Activated T-cell treated with anti-CD3 and anti-CD28 coated beads, Interleukin-2, amount 50 U/mL, for 72 hours (primary cell): Measurements from ENCODE around the gene PAQR4. TPM values are rescaled to one million over a fixed set of nuclear protein-coding genes. Genes with fewer than 3 reads are reported as not detected.

Source experiments
- ATAC-seq, 2 donors: fragments of 150-1000 bp; cut with Tn5 transposase; replicated peaks in 1 of 2; 2 replicates each; pipeline ENCODE4 v1.10.0; 2021; ENCODE audit warnings: moderate library complexity in 2 of 2, mild to moderate bottlenecking in 1 of 2
- DNase-seq, 2 donors: peaks; one replicate each; pipeline ENCODE4 v3.0.0; 2021 to 2022; ENCODE audit warnings: mixed read lengths in 1 of 2
- H3K27ac Mint-ChIP-seq: one replicate; pipeline ENCODE4 v1.8.0; 2022; ENCODE audit warnings: mild to moderate bottlenecking, moderate library complexity, mixed read lengths
- H3K27me3 Mint-ChIP-seq: one replicate; pipeline ENCODE4 v1.8.0; 2022; ENCODE audit warnings: low read depth, mixed read lengths
- H3K36me3 Mint-ChIP-seq, 2 donors: one replicate each; pipeline ENCODE4 v1.8.0; 2022; ENCODE audit warnings: mixed read lengths in 2 of 2, mild to moderate bottlenecking in 1 of 2; ENCODE audit not compliant: insufficient read depth in 2 of 2
- H3K4me1 Mint-ChIP-seq: one replicate; pipeline ENCODE4 v1.8.0; 2022; ENCODE audit warnings: low read depth, mixed read lengths
- H3K4me3 Mint-ChIP-seq, 2 donors: one replicate each; pipeline ENCODE4 v1.8.0; 2022; ENCODE audit warnings: mild to moderate bottlenecking in 2 of 2, mixed read lengths in 2 of 2, moderate library complexity in 2 of 2
- H3K9me3 Mint-ChIP-seq, 2 donors: one replicate each; pipeline ENCODE4 v1.8.0; 2022; ENCODE audit warnings: mixed read lengths in 2 of 2
- total RNA-seq, 2 donors: library from RNA; stranded (reverse); gene quantifications; one replicate each; pipeline ENCODE4 v1.2.3, GENCODE V29; 2022

PAQR4 gene
- total RNA-seq, 2 donors from 2014 or later = 31.9 to 40.0 TPM

DNA sequence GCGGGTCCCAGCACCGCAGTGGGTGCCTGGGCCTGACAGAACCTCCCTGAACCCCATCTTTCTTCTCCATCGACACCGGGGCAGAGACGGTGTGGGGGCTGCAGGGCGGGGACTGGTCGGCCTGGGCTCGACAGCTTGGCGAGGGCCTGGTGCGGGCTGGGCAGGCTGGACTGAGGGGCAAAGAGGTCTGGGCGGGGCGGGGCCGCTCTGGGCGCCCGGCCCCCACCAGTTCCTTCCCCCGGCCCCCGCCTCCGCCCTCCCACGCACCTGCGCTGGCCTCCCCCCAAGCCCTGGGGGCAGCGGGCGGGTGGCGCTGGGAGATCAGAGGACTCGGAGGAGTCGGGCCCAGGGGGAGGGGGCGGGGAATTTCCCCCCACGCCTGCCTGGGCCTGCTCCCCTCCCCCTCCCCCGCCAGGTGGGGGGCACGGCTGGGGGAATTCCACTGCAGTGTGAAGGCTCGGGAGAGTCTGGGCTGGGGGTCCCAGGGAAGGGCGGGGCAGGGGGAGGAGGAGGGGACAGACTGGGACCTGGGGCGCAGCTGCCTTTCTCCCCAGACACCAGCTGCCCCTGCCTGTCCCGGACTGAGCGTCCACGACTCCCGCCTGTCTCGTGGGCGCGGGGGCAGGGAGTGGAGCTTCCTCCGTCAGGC, 6.0 kb upstream of the PAQR4 start:
- DNase-seq (no peak), ATAC-seq (no peak)
- Mint-ChIP-seq H3K4me3 (peak overlapping the region; percentile 93), H3K36me3 (peaks cover 0 to 2% of the 10 kb centered on the region in 2 donors), H3K9me3 (no peaks in the 10 kb centered on the region), H3K27ac (no peak overlapping the region), H3K27me3 (peaks cover 33% of the 10 kb centered on the region), H3K4me1 (peaks cover 15% of the 10 kb centered on the region)

DNA sequence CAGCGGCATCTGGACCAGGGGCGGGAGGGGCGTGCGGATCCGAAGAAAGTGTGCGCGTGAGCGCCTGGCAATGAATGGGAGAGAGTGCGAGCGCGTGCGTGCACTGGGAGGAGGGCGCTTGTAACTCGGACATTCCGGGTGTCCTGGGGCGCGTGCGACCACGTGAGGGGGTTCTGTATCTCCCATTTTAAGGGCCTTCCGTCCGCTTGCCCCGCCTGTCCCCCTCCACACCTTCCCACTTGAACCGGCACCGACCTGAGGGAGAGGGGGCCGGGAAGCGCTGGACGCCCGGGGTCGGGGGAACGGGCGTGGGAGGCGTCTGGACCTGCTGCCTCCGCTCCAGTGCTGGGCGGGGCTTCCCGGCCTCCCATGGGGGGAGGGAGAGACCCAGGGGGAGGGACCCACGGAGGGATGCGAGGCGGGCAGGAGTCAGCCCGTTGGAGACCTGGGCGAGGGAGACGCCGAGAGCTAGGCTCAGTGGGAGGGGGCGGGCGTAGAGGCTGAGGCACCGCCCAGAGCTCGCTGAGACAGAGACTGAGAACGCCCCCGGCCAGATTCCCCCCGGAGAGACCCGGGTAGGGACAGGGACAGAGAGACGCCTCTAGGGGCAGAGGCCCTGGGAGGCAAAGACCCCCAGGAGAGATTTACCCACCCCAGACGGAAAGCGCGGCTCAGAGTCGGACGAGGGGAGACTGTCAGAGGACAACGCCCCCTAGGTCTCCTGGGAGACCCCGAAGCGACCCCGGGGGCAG, 5.2 kb upstream of the PAQR4 start, which contains the start of gene KREMEN2:
KREMEN2 (plus strand) TSS at position 553 of the 752 bp plus-strand sequence. CDS start 246 bp downstream, outside the sequence.
- Mint-ChIP-seq H3K27ac (no peak within 1 kb of the TSS), H3K4me1 (peaks cover 21% of the 10 kb centered on the region), H3K36me3 (peaks cover 0 to 2% of the 10 kb centered on the region in 2 donors), H3K9me3 (no peaks in the 10 kb centered on the region), H3K27me3 (peaks cover 37% of the 10 kb centered on the region), H3K4me3 (peak within 1 kb of the TSS; percentile 93)
- DNase-seq (peak in 1 of 2 donors; percentile 62), ATAC-seq (peak; percentile 10 to 11)

- Mint-ChIP-seq H3K4me1 (peaks cover 21% of the 10 kb centered on the region), H3K27ac (no peak overlapping the region), H3K4me3 (peak overlapping the region; percentile 93), H3K27me3 (peaks cover 37% of the 10 kb centered on the region), H3K9me3 (no peaks in the 10 kb centered on the region), H3K36me3 (peaks cover 0 to 2% of the 10 kb centered on the region in 2 donors)
- DNase-seq (peak; percentile 71 to 81), ATAC-seq (peak; percentile 28 to 29)
Observed at GRCh38 chr16:2964475-2965336, 4.4 kb upstream of the PAQR4 start.

DNA sequence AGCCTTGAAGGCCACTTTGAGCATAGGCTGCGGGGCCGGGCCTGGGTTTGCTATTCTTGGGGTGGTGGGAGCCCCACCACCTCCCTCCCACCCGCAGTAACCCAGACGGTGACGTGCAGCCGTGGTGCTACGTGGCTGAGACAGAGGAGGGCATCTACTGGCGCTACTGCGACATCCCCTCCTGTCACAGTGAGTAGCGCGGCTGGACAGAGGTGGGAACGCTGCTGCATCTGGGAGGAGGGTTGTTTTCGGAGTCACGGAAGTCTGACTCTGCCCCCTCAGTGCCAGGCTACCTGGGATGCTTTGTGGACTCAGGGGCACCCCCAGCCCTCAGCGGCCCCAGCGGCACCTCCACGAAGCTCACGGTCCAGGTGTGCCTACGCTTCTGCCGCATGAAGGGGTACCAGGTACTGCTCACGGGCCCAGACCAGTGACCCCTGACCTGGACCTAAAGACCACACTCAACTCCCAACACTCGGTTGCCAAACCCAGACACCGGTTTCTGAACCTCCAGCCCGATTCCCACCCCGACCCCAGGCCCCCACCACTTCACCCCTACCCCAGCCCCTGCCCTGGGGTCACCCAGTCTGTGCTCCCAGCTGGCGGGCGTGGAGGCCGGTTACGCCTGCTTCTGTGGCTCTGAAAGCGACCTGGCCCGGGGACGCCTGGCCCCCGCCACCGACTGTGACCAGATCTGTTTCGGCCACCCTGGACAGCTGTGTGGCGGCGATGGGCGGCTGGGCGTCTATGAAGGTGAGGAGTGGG, 2.9 kb upstream of the PAQR4 start:
- H3K9me3 Mint-ChIP-seq = no peaks in the 10 kb centered on the region
- DNase-seq (no peak), ATAC-seq (no peak)
- peaks cover 0 to 2% of the 10 kb centered on the region in 2 donors for H3K36me3 Mint-ChIP-seq
- H3K4me1 Mint-ChIP-seq = peaks cover 32% of the 10 kb centered on the region
- no peak overlapping the region for H3K4me3 Mint-ChIP-seq
- peaks cover 32% of the 10 kb centered on the region for H3K27me3 Mint-ChIP-seq
- H3K27ac Mint-ChIP-seq = no peak overlapping the region

- Mint-ChIP-seq H3K27me3 (peaks cover 29% of the 10 kb centered on the region), H3K9me3 (no peaks in the 10 kb centered on the region), H3K27ac (no peak overlapping the region), H3K36me3 (peaks cover 0 to 2% of the 10 kb centered on the region in 2 donors), H3K4me1 (peaks cover 32% of the 10 kb centered on the region), H3K4me3 (no peak overlapping the region)
- ATAC-seq = no peak
- DNase-seq = peak in 1 of 2 donors; percentile 31
Observed at GRCh38 chr16:2966808-2967191, 2.3 kb upstream of the PAQR4 start.

DNA sequence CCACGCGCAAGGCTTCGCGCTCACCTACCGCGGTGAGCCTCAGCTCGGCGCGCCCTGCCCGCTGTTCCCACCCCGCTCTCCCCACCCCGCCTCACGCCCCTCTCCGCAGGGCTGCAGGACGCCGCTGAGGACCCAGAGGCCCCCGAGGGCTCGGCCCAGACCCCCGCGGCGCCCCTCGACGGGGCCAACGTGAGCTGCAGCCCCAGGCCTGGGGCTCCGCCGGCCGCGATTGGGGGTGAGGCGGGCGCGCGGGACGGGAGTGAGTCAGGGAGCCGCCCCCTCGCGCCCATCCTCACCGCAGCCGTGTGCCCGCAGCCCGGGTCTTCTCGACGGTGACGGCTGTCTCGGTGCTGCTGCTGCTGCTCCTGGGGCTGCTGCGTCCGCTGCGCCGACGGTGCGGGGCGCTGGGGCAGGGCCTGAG, 1.9 kb upstream of the PAQR4 start:
- Mint-ChIP-seq H3K9me3 (no peaks in the 10 kb centered on the region), H3K36me3 (peaks cover 3 to 6% of the 10 kb centered on the region in 2 donors), H3K4me1 (peaks cover 36% of the 10 kb centered on the region), H3K4me3 (peak overlapping the region in 1 of 2 donors; percentile 46), H3K27ac (no peak overlapping the region), H3K27me3 (peaks cover 26% of the 10 kb centered on the region)
- DNase-seq (peak in 1 of 2 donors; percentile 43), ATAC-seq (no peak)

DNA sequence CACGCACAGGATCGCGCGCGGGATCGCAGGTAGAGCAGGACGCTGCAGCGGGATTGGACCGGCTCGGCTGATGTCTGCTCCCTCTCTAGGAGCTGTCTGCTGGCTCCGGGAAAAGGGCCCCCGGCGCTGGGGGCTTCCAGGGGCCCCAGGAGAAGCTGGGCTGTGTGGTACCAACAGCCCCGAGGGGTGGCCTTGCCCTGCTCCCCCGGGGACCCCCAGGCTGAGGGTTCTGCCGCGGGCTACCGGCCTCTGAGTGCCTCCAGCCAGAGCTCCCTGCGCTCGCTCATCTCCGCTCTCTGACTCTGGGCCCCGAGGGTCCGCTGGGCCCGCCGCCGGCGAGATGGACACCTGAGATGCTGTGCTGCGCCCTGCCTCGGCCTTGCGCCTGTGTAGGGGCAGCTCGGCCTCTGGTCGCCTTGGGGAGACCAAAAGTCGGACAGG, 1.4 kb upstream of the PAQR4 start:
- peaks cover 26% of the 10 kb centered on the region for H3K27me3 Mint-ChIP-seq
- H3K27ac Mint-ChIP-seq = no peak overlapping the region
- peaks cover 37% of the 10 kb centered on the region for H3K4me1 Mint-ChIP-seq
- no peaks in the 10 kb centered on the region for H3K9me3 Mint-ChIP-seq
- H3K4me3 Mint-ChIP-seq = peak overlapping the region; percentile 69 to 82
- DNase-seq (no peak), ATAC-seq (no peak)
- peaks cover 3 to 9% of the 10 kb centered on the region in 2 donors for H3K36me3 Mint-ChIP-seq

DNA sequence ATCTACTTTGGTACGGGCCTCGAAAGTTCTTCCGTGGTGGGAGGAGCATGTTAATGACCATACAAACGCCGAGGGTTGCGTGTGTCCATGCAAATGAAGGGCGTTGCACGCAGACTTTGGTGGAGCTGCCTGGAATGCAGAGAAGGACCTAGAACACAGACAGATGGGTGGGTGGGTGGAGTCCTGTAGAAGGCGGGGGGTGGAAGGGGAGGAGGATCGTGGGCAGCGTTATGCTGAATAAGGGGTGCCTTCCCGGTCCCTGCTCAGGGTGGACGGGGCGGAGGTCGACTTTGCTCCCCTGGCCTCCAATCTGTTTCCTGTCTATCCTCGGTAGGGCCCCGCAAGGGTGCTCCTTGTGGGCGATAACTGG, 795 bp upstream of the PAQR4 start:
- peak overlapping the region; percentile 69 to 82 for H3K4me3 Mint-ChIP-seq
- H3K27ac Mint-ChIP-seq = no peak overlapping the region
- ATAC-seq (no peak), DNase-seq (no peak)
- H3K27me3 Mint-ChIP-seq = peaks cover 26% of the 10 kb centered on the region
- H3K4me1 Mint-ChIP-seq = peaks cover 37% of the 10 kb centered on the region
- no peaks in the 10 kb centered on the region for H3K9me3 Mint-ChIP-seq
- peaks cover 3 to 10% of the 10 kb centered on the region in 2 donors for H3K36me3 Mint-ChIP-seq

GRCh38 chr16:2969545-2970521, 685 bp downstream of the PAQR4 start:
- DNase-seq (peak; percentile 90 to 91), ATAC-seq (peak; percentile 73 to 74)
- Mint-ChIP-seq H3K27me3 (peaks cover 19% of the 10 kb centered on the region), H3K9me3 (no peaks in the 10 kb centered on the region), H3K4me1 (peaks cover 26% of the 10 kb centered on the region), H3K4me3 (peak overlapping the region; percentile 82 to 86), H3K36me3 (peaks cover 3 to 10% of the 10 kb centered on the region in 2 donors), H3K27ac (no peak overlapping the region)

- H3K4me1 Mint-ChIP-seq = peaks cover 26% of the 10 kb centered on the region
Observed at GRCh38 chr16:2970563-2970962, 1.4 kb downstream of the PAQR4 start.

GRCh38 chr16:2971134-2971984, 2.2 kb downstream of the PAQR4 start:
- Mint-ChIP-seq H3K27ac (no peak overlapping the region), H3K27me3 (peaks cover 10% of the 10 kb centered on the region), H3K36me3 (peaks cover 3 to 10% of the 10 kb centered on the region in 2 donors), H3K4me3 (peak overlapping the region; percentile 82 to 86), H3K9me3 (no peaks in the 10 kb centered on the region), H3K4me1 (peaks cover 26% of the 10 kb centered on the region)
- DNase-seq = no peak
- ATAC-seq = no peak

More at GRCh38 chr16:2970563-2970962, 1.4 kb downstream of the PAQR4 start:
- peaks cover 15% of the 10 kb centered on the region for H3K27me3 Mint-ChIP-seq
- H3K9me3 Mint-ChIP-seq = no peaks in the 10 kb centered on the region
- no peak overlapping the region for H3K27ac Mint-ChIP-seq
- peaks cover 3 to 10% of the 10 kb centered on the region in 2 donors for H3K36me3 Mint-ChIP-seq
- DNase-seq (no peak), ATAC-seq (no peak)
- H3K4me3 Mint-ChIP-seq = peak overlapping the region; percentile 82 to 86
